ENCODE data around the gene HPS1.
"Not testable (repeated sequence)": the region's sequence is repeated elsewhere in the genome, so short reads cannot be mapped to it uniquely, and the experiment has no call there.

DNA sequence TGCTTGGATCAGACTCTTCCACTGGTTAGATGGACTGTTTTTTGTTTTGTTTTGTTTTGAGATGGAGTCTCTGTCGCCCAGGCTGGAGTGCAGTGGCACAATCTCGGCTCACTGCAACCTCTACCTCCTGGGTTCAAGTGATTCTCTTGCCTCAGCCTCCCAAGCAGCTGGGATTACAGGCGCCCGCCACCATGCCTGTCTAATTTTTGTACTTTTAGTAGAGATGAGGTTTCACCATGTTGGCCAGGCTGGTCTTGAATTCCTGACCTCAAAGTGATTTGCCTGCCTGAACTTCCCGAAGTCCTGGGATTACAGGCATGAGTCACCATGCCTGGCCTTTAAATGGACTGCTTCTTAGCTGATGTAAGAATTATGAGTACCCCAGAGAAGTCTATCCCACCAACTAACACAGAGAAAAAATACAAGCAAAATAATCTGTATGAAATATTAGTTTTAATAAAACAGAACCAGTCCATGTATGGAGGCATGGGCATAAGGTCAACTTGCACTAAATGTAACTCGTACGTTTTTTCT lies 63.5 kb downstream of the HPS1 start:
- TF ChIP-seq, protein P1, sequence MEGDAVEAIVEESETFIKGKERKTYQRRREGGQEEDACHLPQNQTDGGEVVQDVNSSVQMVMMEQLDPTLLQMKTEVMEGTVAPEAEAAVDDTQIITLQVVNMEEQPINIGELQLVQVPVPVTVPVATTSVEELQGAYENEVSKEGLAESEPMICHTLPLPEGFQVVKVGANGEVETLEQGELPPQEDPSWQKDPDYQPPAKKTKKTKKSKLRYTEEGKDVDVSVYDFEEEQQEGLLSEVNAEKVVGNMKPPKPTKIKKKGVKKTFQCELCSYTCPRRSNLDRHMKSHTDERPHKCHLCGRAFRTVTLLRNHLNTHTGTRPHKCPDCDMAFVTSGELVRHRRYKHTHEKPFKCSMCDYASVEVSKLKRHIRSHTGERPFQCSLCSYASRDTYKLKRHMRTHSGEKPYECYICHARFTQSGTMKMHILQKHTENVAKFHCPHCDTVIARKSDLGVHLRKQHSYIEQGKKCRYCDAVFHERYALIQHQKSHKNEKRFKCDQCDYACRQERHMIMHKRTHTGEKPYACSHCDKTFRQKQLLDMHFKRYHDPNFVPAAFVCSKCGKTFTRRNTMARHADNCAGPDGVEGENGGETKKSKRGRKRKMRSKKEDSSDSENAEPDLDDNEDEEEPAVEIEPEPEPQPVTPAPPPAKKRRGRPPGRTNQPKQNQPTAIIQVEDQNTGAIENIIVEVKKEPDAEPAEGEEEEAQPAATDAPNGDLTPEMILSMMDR (IDR thresholded peaks at IDR 0.05; ENCODE audit: poor library complexity) = not testable (repeated sequence)
- TF ChIP-seq EZH2 (IDR thresholded peaks at IDR 0.05; ENCODE audit: borderline replicate concordance); EZH2phosphoT487 (IDR thresholded peaks at IDR 0.05; ENCODE audit: low read depth, severe bottlenecking, unreplicated experiment): not testable (repeated sequence)

Measured in hepatocyte (in vitro differentiated cells).